Measurements from ENCODE around the gene ODAD4.

The ODAD4 gene

GRCh38 chr17:41942626-41943373 is 12.4 kb downstream of the ODAD4 start:
- DNase-seq (ENCODE audit: low spot score), result no peak

DNA sequence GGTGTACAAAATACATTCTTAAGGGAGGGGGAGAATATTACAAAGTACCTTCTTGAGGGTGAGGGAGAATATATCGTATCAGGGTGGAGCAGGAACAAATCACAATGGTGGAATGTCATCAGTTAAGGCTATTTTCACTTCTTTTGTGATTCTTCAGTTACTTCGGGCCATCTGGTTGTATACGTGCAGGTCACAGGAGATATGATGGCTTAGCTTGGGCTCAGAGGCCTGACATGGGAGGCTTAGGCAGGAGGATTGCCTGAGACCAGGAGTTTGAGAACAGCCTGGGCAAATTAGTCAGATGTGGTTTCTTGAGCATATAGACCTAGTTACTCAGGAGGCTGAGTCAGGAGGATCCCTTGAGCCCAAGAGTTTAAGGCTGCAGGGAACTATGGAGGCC is 13.1 kb downstream of the ODAD4 start:
- no peak for DNase-seq (ENCODE audit: low spot score)

GRCh38 chr17:41944943-41945342 is 14.5 kb downstream of the ODAD4 start:
- no peak for DNase-seq (ENCODE audit: low spot score)

GRCh38 chr17:41948762-41949460 is 18.5 kb downstream of the ODAD4 start:
- DNase-seq (ENCODE audit: low spot score), result no peak

DNA sequence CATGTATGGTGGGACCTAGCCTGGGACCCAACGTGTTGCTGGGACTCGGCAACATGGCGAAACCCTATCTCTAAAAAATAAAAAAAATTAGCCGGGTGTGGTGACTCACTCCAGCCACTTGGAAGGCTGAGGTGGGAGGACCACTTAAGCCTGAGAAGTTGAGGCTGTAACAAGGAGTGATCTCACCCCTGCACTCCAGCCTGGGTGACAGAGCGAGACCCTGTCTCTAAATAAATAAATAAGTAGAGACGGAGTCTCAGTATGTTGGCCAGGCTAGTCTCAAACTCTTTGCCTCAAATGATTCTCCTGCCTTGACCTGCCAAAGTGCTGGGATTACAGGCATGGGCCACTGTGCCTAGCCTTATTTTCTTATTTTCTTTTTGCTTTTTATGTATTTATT is 26.1 kb downstream of the ODAD4 start:
- no peak for DNase-seq (ENCODE audit: low spot score)

GRCh38 chr17:41957031-41957868 is 26.8 kb downstream of the ODAD4 start:
- DNase-seq (ENCODE audit: low spot score), result no peak

- no peak for DNase-seq (ENCODE audit: low spot score)
Observed at GRCh38 chr17:41957869-41958439, 27.5 kb downstream of the ODAD4 start.

GRCh38 chr17:41959030-41959335 is 28.6 kb downstream of the ODAD4 start:
- DNase-seq (ENCODE audit: low spot score), result no peak

DNA sequence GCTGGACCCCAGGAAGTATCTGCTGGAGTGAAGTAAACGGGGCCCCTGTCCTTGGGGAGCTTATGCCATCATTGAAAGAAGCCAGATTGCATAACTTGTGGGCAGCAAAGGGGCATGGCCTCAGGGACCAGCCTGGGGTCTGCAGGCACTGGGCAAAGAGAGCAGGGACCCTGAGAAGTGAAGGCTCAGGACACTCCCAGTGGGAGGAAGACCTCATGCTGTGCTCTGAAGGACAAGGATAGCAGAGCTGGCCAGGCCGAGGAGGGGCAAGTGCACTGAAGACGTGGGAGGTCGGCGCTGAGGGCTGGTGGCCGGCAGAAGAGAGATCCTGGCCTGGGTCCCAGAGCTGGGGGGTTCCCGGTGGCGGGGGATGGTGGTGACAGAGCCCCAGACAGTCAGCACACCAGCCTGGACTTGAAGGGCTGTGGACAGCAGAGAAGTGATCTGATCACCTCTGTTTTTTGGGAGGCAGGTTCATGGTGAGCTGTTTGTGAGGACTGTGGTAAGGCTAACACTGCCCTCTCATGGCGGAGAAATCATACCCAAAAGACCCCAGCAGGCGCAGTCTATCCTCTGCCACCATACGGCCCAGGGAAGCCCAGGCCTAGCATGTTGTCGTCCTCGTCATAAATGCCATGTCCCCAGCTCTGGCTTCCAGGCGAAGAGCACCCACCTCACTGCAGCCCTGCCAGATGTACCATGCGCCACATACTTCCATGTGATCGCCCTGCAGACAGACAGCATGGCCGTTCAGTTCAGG is 29.1 kb downstream of the ODAD4 start:
- peak; percentile 68 for DNase-seq (ENCODE audit: low spot score)

DNA sequence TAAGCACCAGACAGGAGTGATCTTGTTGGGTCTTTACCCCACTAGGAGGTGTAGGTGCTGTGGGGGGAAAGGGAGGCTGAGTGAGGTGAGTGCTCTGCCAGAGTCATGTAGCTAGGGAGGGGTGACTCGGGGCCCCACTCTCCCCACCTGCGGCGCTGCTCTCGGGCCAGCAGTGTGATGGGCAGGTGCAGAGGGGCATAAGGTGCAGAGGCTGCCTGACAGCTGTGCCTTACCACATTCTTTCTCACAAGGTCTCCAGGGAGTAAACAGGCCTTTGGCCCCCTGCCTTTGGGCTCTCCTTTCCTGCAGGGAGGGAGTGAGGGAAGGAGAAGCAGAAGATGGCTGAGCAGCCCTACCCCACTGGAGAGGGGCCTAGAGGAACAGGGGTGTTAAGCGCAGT is 31.7 kb downstream of the ODAD4 start:
- no peak for DNase-seq (ENCODE audit: low spot score)

GRCh38 chr17:41962768-41963434 is 32.5 kb downstream of the ODAD4 start:
- peak; percentile 81 for DNase-seq (ENCODE audit: low spot score)

GRCh38 chr17:41965694-41966462 is 35.5 kb downstream of the ODAD4 start:
- DNase-seq (ENCODE audit: low spot score), result peak; percentile 57

DNA sequence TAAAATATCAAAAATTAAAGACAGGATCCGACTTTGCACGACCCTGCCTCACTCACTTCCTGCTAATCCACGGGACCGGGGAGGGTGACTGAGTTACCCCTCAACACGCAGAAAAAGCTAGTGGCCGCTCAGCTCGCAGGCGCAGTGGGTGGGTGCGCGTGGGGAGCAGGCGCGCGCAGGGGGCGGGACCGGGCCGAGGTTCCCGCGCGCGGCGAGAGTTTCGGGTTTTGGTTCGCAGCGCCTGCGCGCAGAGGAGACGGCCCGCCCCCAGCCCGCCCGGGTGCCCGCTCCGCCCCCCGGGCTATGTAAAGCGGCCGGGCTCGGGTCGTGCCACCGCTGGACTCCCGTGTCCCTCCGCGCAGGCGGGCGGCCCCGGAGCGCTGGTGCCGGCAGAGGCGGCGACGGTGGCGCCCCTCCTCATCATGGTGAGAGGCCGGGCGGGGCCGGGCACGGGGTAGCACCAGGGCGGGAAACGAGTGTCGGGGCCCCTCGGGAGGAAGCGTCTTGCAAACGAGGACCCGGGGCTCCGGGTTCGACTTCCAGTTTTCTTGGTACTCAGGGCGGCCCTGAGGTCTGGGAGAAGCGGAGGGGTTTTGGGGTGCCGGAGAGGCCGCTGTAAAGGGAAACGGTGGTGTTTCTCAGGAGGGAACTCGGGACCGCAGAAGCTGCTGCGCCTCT is 36.2 kb downstream of the ODAD4 start, which contains the start of gene CNP:
Gene CNP (plus strand): TSS at position 333 of the 678 bp plus-strand sequence. CDS start 90 bp downstream, at position 423.
- peak; percentile 98 for DNase-seq (ENCODE audit: low spot score)

DNA sequence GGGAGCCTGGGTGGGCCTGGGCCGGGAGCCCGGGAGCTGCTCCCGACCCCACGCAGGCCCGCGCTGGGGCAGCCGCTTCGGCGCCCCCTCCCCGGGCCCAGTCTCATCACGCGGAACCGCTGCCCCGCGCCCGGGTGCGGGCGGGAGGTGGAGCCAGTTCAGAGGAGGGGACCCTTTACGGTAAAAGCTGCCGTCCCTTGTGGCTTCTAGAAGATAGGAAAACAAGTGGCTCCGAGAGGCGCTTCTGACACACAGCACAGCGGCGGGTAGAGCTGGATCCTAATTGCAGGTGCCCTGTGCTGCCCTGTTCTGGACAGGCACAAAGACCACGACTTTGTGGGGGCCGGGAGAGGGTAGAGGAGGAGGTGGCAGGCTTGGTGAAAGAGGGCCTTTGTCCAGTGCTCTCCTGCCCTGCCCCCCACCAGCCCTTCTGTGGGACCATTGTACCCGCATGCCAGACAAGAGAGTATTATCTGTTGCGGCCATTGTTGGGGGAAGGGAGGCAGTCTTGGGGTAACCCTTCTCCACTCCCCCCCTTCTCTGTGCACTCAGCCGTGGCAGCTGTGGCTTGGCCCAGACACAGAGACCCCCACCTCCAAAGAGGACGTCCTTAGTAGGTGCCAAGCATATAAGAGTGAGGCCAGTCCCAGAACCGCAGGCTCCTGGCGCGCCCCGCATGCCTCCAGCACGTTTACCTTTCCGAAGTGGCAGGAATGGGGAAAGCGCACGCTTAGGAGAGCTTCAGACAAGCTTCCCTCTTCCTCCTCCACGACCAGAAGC is 36.9 kb downstream of the ODAD4 start:
- no peak for DNase-seq (ENCODE audit: low spot score)

GRCh38 chr17:41967921-41968578 is 37.6 kb downstream of the ODAD4 start:
- no peak for DNase-seq (ENCODE audit: low spot score)

DNA sequence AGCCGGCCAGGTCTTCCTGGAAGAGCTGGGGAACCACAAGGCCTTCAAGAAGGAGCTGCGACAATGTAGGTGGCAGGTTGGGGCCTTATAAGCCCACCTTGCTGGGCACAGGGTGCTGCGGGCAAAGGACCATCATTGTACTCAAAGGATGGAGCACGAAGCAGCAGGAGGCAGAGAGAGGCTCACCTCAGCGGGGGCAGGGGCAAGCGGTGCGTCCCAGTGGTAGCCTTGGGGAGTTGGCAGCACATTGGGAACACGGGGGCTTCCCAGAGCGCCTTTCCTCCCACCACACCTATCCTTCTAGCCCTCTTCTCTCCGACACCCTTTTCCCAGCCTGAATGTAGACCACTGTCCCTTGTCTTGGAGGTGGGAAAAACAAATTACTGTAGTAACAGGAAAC is 38.3 kb downstream of the ODAD4 start:
- DNase-seq (ENCODE audit: low spot score), result no peak

- no peak for DNase-seq (ENCODE audit: low spot score)
Observed at GRCh38 chr17:41970901-41971331, 40.5 kb downstream of the ODAD4 start.

Measured in hepatic stellate cell (primary cell).